Measurements from ENCODE around the gene RPL13. TPM values are rescaled to one million over a fixed set of nuclear protein-coding genes. Genes with fewer than 3 reads are reported as not detected.

The RPL13 gene
- polyA plus RNA-seq (2012; ENCODE audit: insufficient read length, low read depth), result 6,865 TPM

GRCh38 chr16:89560378-89561141, at the start of gene RPL13:
TSS of gene RPL13 (plus strand) at chr16:89560682. CDS start at chr16:89560960, 278 bp downstream.
- TF ChIP-seq FOXP2 (optimal IDR thresholded peaks at IDR 0.05; ENCODE audit: borderline replicate concordance, extremely low read depth, extremely low read length, insufficient read depth) (peak; percentile 26), POLR2AphosphoS5 (IDR thresholded peaks at IDR 0.05; ENCODE audit: low read depth, low read length) (peak; percentile 98), SIN3A (IDR thresholded peaks at IDR 0.05; ENCODE audit: borderline replicate concordance, insufficient read depth, low read length) (0 out of 2 replicates have a peak, but pooled peaks have one; percentile 71), TAF1 (IDR thresholded peaks at IDR 0.05; ENCODE audit: borderline replicate concordance, insufficient read depth, low read length) (peak; percentile 99)
- TF ChIP-seq, protein P1, sequence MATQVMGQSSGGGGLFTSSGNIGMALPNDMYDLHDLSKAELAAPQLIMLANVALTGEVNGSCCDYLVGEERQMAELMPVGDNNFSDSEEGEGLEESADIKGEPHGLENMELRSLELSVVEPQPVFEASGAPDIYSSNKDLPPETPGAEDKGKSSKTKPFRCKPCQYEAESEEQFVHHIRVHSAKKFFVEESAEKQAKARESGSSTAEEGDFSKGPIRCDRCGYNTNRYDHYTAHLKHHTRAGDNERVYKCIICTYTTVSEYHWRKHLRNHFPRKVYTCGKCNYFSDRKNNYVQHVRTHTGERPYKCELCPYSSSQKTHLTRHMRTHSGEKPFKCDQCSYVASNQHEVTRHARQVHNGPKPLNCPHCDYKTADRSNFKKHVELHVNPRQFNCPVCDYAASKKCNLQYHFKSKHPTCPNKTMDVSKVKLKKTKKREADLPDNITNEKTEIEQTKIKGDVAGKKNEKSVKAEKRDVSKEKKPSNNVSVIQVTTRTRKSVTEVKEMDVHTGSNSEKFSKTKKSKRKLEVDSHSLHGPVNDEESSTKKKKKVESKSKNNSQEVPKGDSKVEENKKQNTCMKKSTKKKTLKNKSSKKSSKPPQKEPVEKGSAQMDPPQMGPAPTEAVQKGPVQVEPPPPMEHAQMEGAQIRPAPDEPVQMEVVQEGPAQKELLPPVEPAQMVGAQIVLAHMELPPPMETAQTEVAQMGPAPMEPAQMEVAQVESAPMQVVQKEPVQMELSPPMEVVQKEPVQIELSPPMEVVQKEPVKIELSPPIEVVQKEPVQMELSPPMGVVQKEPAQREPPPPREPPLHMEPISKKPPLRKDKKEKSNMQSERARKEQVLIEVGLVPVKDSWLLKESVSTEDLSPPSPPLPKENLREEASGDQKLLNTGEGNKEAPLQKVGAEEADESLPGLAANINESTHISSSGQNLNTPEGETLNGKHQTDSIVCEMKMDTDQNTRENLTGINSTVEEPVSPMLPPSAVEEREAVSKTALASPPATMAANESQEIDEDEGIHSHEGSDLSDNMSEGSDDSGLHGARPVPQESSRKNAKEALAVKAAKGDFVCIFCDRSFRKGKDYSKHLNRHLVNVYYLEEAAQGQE (IDR thresholded peaks at IDR 0.05; ENCODE audit: insufficient read depth in 1 of 2, low read depth in 2 of 2, low read length in 2 of 2), result peak; percentile 38 to 55; a peak in 1 of 4 replicates

DNA sequence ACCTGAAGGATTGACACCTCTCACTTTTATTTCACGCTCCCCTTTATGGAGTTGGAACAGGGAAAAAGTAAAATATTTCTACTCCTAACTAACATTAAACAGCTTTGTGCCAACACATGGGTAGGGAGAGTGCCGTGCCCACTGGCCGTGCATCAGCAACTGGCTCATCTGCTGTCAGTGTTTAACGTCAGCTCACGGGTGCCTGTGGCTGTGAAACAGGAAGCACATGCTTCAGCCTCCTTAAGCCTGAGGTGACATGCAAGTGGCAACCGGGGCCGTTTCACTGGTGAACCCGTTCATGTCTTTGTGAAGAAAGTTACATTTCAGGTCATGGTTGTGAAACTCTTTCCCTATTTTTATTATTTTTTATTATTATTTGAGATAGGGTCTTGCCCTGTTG, 49.1 kb upstream of the RPL13 start:
- TF ChIP-seq TAF1 (IDR thresholded peaks at IDR 0.05; ENCODE audit: borderline replicate concordance, insufficient read depth, low read length) (no peak), POLR2AphosphoS5 (IDR thresholded peaks at IDR 0.05; ENCODE audit: low read depth, low read length) (no peak), FOXP2 (optimal IDR thresholded peaks at IDR 0.05; ENCODE audit: borderline replicate concordance, extremely low read depth, extremely low read length, insufficient read depth) (no peak), SIN3A (IDR thresholded peaks at IDR 0.05; ENCODE audit: borderline replicate concordance, insufficient read depth, low read length) (no peak)
- TF ChIP-seq, protein P1 (IDR thresholded peaks at IDR 0.05; ENCODE audit: insufficient read depth in 1 of 2, low read depth in 2 of 2, low read length in 2 of 2), result no peak

GRCh38 chr16:89512453-89512852, 48.0 kb upstream of the RPL13 start:
- TF ChIP-seq TAF1 (IDR thresholded peaks at IDR 0.05; ENCODE audit: borderline replicate concordance, insufficient read depth, low read length), result no peak
- TF ChIP-seq POLR2AphosphoS5 (IDR thresholded peaks at IDR 0.05; ENCODE audit: low read depth, low read length), result no peak
- no peak for TF ChIP-seq SIN3A (IDR thresholded peaks at IDR 0.05; ENCODE audit: borderline replicate concordance, insufficient read depth, low read length)
- TF ChIP-seq FOXP2 (optimal IDR thresholded peaks at IDR 0.05; ENCODE audit: borderline replicate concordance, extremely low read depth, extremely low read length, insufficient read depth), result no peak
- TF ChIP-seq, protein P1 (IDR thresholded peaks at IDR 0.05; ENCODE audit: insufficient read depth in 1 of 2, low read depth in 2 of 2, low read length in 2 of 2), result no peak

DNA sequence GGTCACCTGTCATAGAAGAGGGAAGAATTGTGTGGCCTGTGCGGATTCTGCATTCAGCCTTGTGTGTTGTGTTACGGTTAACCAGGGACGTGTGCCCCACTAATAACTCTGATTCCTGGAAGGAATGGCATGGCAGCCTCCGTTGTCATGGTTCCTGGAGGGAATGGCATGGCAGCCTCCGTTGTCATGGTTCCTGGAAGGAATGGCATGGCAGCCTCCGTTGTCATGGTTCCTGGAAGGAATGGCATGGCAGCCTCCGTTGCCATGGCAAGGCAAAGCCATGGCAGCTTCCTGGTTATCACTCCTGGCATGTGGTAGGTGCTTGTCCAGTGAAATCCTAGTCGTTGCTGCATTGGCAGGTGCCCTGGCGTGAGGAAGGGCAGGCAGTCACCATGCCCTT, 43.4 kb upstream of the RPL13 start:
- TF ChIP-seq SIN3A (IDR thresholded peaks at IDR 0.05; ENCODE audit: borderline replicate concordance, insufficient read depth, low read length) (no peak), POLR2AphosphoS5 (IDR thresholded peaks at IDR 0.05; ENCODE audit: low read depth, low read length) (no peak), FOXP2 (optimal IDR thresholded peaks at IDR 0.05; ENCODE audit: borderline replicate concordance, extremely low read depth, extremely low read length, insufficient read depth) (no peak), TAF1 (IDR thresholded peaks at IDR 0.05; ENCODE audit: borderline replicate concordance, insufficient read depth, low read length) (no peak)
- TF ChIP-seq, protein P1 (IDR thresholded peaks at IDR 0.05; ENCODE audit: insufficient read depth in 1 of 2, low read depth in 2 of 2, low read length in 2 of 2), result no peak

Measured in PFSK-1 (cell line).